Muscle of leg (tissue), 11 donors: ENCODE data around the gene ARL2. TPM values are rescaled to one million over a fixed set of nuclear protein-coding genes. Genes with fewer than 3 reads are reported as not detected.
"Not testable (repeated sequence)": the region's sequence is repeated elsewhere in the genome, so short reads cannot be mapped to it uniquely, and the experiment has no call there.

ENCODE experiments used
- DNase-seq: peaks from one replicate; pipeline ENCODE4 v3.0.0; 2013
- H3K27ac ChIP-seq: one replicate; pipeline ENCODE4 v1.5.1; 2013; ENCODE audit warnings: mild to moderate bottlenecking, low read length, control low read depth
- H3K27me3 ChIP-seq: one replicate; pipeline ENCODE4 v1.6.1; 2013; ENCODE audit warnings: low read length; ENCODE audit not compliant: control insufficient read depth, insufficient read depth
- H3K36me3 ChIP-seq: one replicate; pipeline ENCODE4 v1.6.1; 2013; ENCODE audit warnings: low read length; ENCODE audit not compliant: control insufficient read depth, insufficient read depth
- H3K4me1 ChIP-seq: one replicate; pipeline ENCODE4 v1.6.1; 2013; ENCODE audit warnings: low read length; ENCODE audit not compliant: control insufficient read depth, insufficient read depth
- H3K4me3 ChIP-seq: one replicate; pipeline ENCODE4 v1.5.1; 2013; ENCODE audit warnings: low read length, control low read depth
- H3K9me3 ChIP-seq: replicated peaks from 2 replicates; pipeline ENCODE4 v1.6.1; 2013; ENCODE audit warnings: low read depth, low read length; ENCODE audit not compliant: control insufficient read depth
- WGBS: methylation state at CpG from one replicate; pipeline ENCODE4 v1.1.5; 2013; ENCODE audit warnings: missing lambda C conversion rate; ENCODE audit not compliant: insufficient coverage; 5-methylcytosine and 5-hydroxymethylcytosine counted together
- polyA plus RNA-seq, 8 donors: library from polyadenylated mRNA; unstranded; fragments of 120-200 nt; gene quantifications; one replicate each; pipeline versions ENCODE4 v1.2.1 to v1.2.3, GENCODE V29; 2013; ENCODE audit warnings: inconsistent platforms in 1 of 8, low replicate concordance in 1 of 8; ENCODE audit not compliant: insufficient read length in 8 of 8, insufficient read depth in 1 of 8
- total RNA-seq: library from RNA; stranded (reverse); fragments of 120-200 nt; gene quantifications from one replicate; pipeline ENCODE4 v1.2.4, GENCODE V29; 2013

ARL2 gene
- total and polyA plus RNA-seq, 9 donors: 80.5 to 101 (median 86.9) TPM

GRCh38 chr11:64999478-64999877, 14.5 kb upstream of the ARL2 start:
- Histone ChIP-seq H3K27ac (no peak overlapping the region), H3K9me3 (no peaks in the 10 kb centered on the region), H3K36me3 (no peaks in the 10 kb centered on the region), H3K4me1 (peaks cover 23% of the 10 kb centered on the region), H3K4me3 (no peak overlapping the region), H3K27me3 (no peaks in the 10 kb centered on the region)
- WGBS: no CpG with 5 or more reads among the region's 1 CpG
- DNase-seq: no peak

DNA sequence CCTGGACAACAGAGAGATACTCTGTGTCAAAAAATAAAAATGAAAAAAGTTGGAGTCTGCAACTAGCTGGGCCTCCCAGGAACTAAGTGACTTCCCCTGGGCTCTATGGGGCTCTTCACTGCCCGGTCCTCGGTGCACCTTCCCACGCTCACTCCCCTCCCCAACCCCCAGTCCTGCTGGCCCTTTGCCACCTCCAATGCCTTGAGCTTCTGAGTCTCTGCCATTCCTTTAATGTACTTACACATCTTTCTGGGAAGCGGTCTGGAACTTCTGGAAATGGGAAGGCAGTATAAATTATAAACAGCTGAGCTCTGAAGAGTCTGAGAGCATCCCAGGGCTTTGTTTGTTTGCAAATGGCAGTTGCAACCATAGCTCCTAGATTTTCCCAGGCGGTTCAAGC, 11.3 kb upstream of the ARL2 start:
- 20% methylated on average over 1 of the region's 5 CpGs for WGBS
- DNase-seq: peak; percentile 66

GRCh38 chr11:65003282-65003681, 10.7 kb upstream of the ARL2 start:
- H3K9me3 ChIP-seq: no peaks in the 10 kb centered on the region
- no peak overlapping the region for H3K4me3 ChIP-seq
- no peak for DNase-seq
- 39% methylated on average over 7 of the region's 7 CpGs for WGBS
- H3K36me3 ChIP-seq: no peaks in the 10 kb centered on the region
- H3K27me3 ChIP-seq: no peaks in the 10 kb centered on the region
- peak overlapping the region; percentile 71 for H3K27ac ChIP-seq
- peaks cover 10% of the 10 kb centered on the region for H3K4me1 ChIP-seq

More for the DNA sequence above, 11.3 kb upstream of the ARL2 start:
- Histone ChIP-seq H3K27me3 (no peaks in the 10 kb centered on the region), H3K9me3 (no peaks in the 10 kb centered on the region), H3K4me1 (peaks cover 10% of the 10 kb centered on the region), H3K36me3 (no peaks in the 10 kb centered on the region), H3K27ac (peak overlapping the region; percentile 71), H3K4me3 (no peak overlapping the region)

- not testable (repeated sequence) for H3K9me3 ChIP-seq, H3K27me3 ChIP-seq, H3K4me1 ChIP-seq, H3K36me3 ChIP-seq, H3K4me3 ChIP-seq, DNase-seq, H3K27ac ChIP-seq
- no CpG with 5 or more reads among the region's 3 CpGs for WGBS
Measured at GRCh38 chr11:65003968-65004367, 10.0 kb upstream of the ARL2 start.

DNA sequence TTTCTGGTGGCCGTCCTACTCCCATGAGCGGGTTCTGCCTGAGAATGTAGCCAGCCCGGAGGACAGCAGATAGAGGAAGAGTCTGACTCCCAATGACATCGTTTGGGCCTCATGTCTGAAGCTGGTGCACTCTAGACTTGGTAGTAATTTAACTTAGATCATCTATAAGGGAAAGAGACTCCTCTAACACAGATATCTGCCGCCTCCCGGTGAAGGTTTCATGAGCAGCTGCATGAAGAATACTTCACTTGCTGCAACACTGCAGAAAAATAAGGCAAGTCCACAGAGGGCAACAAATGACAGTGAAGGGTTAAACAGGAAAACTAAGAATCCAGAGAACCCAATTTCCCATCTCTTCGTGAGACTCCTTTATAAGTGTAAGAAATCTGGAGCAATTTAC, 5.9 kb upstream of the ARL2 start:
- Histone ChIP-seq H3K27ac (no peak overlapping the region), H3K4me3 (no peak overlapping the region), H3K4me1 (peaks cover 7% of the 10 kb centered on the region), H3K27me3 (no peaks in the 10 kb centered on the region), H3K9me3 (no peaks in the 10 kb centered on the region), H3K36me3 (no peaks in the 10 kb centered on the region)
- WGBS: 81% methylated on average over 2 of the region's 7 CpGs
- no peak for DNase-seq

- WGBS: no CpG with 5 or more reads among the region's 2 CpGs
- Histone ChIP-seq H3K36me3 (no peaks in the 10 kb centered on the region), H3K9me3 (no peaks in the 10 kb centered on the region), H3K4me1 (peaks cover 10% of the 10 kb centered on the region), H3K27me3 (no peaks in the 10 kb centered on the region), H3K27ac (no peak overlapping the region), H3K4me3 (no peak overlapping the region)
- DNase-seq: no peak
Measured at GRCh38 chr11:65008873-65009272, 5.1 kb upstream of the ARL2 start.

DNA sequence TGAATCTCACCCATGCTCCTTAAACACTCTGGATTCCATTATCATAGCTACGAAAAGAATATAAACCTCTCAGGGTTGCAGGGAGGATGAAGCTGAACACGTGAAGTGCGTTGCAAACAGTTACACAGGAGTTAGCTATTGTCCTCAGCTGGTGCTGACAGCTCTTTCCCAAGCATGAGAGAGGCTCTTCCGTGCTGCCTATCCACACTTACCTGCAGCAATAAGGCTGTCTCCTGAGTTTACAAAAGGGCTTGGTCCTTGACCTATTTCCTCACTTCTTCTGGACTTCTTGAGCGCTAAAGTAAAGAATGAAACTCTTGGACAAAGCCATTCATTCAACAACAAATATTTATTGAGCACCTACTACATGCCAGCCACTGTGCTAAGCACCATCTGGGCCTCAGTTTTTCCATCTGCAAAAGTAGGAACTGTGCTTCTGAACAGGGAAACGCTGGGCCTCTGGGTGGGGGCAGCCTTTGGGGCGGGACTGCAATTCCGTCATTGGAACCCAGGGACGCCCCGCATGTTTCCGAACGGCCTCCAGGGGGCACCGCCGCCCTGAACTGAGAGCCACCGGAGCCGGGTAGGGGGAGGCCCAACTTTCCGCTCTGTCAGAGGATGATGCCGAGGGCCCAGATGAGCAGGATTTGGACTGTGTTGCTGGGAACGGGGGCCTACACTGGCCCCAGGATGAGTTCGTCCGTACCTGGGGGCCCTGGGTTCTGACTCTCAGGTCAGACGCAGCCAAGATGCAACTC, 651 bp upstream of the ARL2 start:
- Histone ChIP-seq H3K27ac (peak overlapping the region; percentile 100), H3K4me3 (peak overlapping the region; percentile 85), H3K4me1 (peaks cover 14% of the 10 kb centered on the region), H3K9me3 (no peaks in the 10 kb centered on the region), H3K36me3 (peaks cover 15% of the 10 kb centered on the region), H3K27me3 (no peaks in the 10 kb centered on the region)
- peak; percentile 96 for DNase-seq
- 10% methylated on average over 21 of the region's 22 CpGs for WGBS

GRCh38 chr11:65014726-65015227, 817 bp downstream of the ARL2 start:
- H3K36me3 ChIP-seq: peaks cover 27% of the 10 kb centered on the region
- H3K9me3 ChIP-seq: no peaks in the 10 kb centered on the region
- peaks cover 14% of the 10 kb centered on the region for H3K4me1 ChIP-seq
- no peak for DNase-seq
- H3K27me3 ChIP-seq: no peaks in the 10 kb centered on the region
- WGBS: 34% methylated on average over 14 of the region's 23 CpGs
- H3K4me3 ChIP-seq: peak overlapping the region; percentile 85
- H3K27ac ChIP-seq: peak overlapping the region; percentile 100

- Histone ChIP-seq H3K36me3 (peaks cover 41% of the 10 kb centered on the region), H3K27ac (no peak overlapping the region), H3K9me3 (no peaks in the 10 kb centered on the region), H3K27me3 (no peaks in the 10 kb centered on the region), H3K4me3 (no peak overlapping the region), H3K4me1 (peaks cover 14% of the 10 kb centered on the region)
- DNase-seq: no peak
- WGBS: 91% methylated on average over 4 of the region's 4 CpGs
Measured at GRCh38 chr11:65016705-65017104, 2.7 kb downstream of the ARL2 start.

GRCh38 chr11:65017937-65018336, 4.0 kb downstream of the ARL2 start:
- WGBS: 97% methylated on average over 4 of the region's 6 CpGs
- H3K36me3 ChIP-seq: peaks cover 49% of the 10 kb centered on the region

More at GRCh38 chr11:65017937-65018336, 4.0 kb downstream of the ARL2 start:
- H3K27ac ChIP-seq: no peak overlapping the region
- no peak overlapping the region for H3K4me3 ChIP-seq
- peaks cover 12% of the 10 kb centered on the region for H3K4me1 ChIP-seq
- H3K27me3 ChIP-seq: no peaks in the 10 kb centered on the region
- DNase-seq: no peak
- H3K9me3 ChIP-seq: no peaks in the 10 kb centered on the region
